H1 (cell line): ENCODE measurements around the gene RELA. TPM values are rescaled to one million over a fixed set of nuclear protein-coding genes. Genes with fewer than 3 reads are reported as not detected.

Experiments
- ATF2 ChIP-seq: IDR thresholded peaks from 2 replicates; pipeline ENCODE4 v1.6.1; 2012; ENCODE audit warnings: low read length, inconsistent platforms
- polyA plus RNA-seq, 7 experiments: library from polyadenylated mRNA; depleted of rRNA in 3 of 7; stranded (reverse) in 5 of 7; unstranded in 2 of 7; fragments of >200 nt in 5 of 7; fragments of 200-250 nt in 2 of 7; gene quantifications; 1 replicate in 5 of 7; 2 replicates in 1 of 7; 4 replicates in 1 of 7; pipeline versions ENCODE4 v1.2.1 to v1.2.3, GENCODE V29; 2011 to 2013; ENCODE audit warnings: missing spikeins in 2 of 7, mixed read lengths in 2 of 7
- total RNA-seq: library from RNA; stranded (reverse); fragmentation: NEBNext Ultra II Directional; extraction: Animal tissue kit (Norgen Biotek cat#: 25700); gene quantifications from 2 replicates; pipeline ENCODE4 v1.2.1, GENCODE V29; 2021

The RELA gene
- total and polyA plus RNA-seq, 2 of the 8 experiments (the other 6 are each of a cell fraction or from before 2014, with no cell fraction given), result 21.9 to 27.5 TPM

DNA sequence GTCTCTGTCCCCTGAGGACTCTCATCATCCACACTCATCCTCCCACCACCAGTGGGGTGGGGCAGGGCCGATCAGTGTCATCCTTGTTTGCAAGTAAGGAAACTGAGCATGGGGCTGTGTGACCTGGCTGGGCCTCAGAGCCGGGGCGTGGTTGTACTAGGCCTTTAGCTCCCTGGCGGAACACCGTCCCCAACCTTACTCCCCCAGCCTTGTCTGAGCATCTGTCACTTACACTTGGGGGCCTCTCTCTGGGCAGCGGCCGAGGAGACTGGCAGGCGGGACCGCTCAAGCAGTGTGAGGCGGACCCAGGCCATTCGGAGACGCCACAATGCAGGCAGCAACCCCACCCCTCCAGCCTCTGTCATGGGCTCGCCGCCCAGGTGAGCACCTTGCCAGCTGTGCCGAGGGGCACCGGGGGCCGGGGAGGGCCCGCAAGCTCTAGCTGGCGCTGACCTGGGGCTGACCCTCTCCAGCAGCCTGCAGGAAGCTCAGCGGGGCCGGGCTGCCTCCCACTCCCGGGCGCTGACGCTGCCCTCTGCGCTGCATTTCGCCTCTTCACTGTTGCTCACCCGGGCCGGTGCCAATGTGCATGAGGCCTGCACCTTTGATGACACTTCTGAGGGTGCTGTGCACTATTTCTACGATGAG lies 43.3 kb downstream of the RELA start (continued):
- TF ChIP-seq ATF2, result no peak
